Stomach (tissue), 9 donors: ENCODE measurements around the gene P2RX1. TPM values are rescaled to one million over a fixed set of nuclear protein-coding genes. Genes with fewer than 3 reads are reported as not detected.
"Not testable (repeated sequence)": the region's sequence is repeated elsewhere in the genome, so short reads cannot be mapped to it uniquely, and the experiment has no call there.

Experiments
- DNase-seq, 2 donors: peaks; one replicate each; pipeline versions ENCODE4 v3.0.0 to v3.0.0-alpha.2; 2013 to 2019
- H3K27ac ChIP-seq, 5 donors: fragments of 200-600 bp in 4 of 5; sonication (generic) in 4 of 5; one replicate each; pipeline ENCODE4 v1.5.1; 2013 to 2019; ENCODE audit warnings: mild to moderate bottlenecking in 1 of 5, moderate library complexity in 1 of 5
- H3K27me3 ChIP-seq, 3 donors: fragments of 200-600 bp; sonication (generic); one replicate each; pipeline ENCODE4 v1.5.1; 2017 to 2019; ENCODE audit warnings: mixed run types in 1 of 3
- H3K36me3 ChIP-seq, 4 donors: fragments of 200-600 bp; sonication (generic); 1 replicate in 3 of 4; 2 replicates in 1 of 4; pipeline ENCODE4 v1.5.1; 2016 to 2019
- H3K4me1 ChIP-seq, 4 donors: fragments of 200-600 bp; sonication (generic); one replicate each; pipeline ENCODE4 v1.5.1; 2016 to 2019
- H3K4me3 ChIP-seq, 4 donors: fragments of 200-600 bp; sonication (generic) in 3 of 4; one replicate each; pipeline ENCODE4 v1.5.1; 2016 to 2019; ENCODE audit warnings: mild to moderate bottlenecking in 1 of 4
- H3K9me3 ChIP-seq, 4 donors: fragments of 200-600 bp; sonication (generic); one replicate each; pipeline ENCODE4 v1.5.1; 2016 to 2019
- EP300 ChIP-seq: sonication (generic); formaldehyde crosslinking; IDR thresholded peaks from one replicate; pipeline ENCODE4 v1.6.1; 2017; ENCODE audit warnings: antibody characterized with exemption
- POLR2A ChIP-seq, 4 donors: fragments of 450-650 bp; IDR thresholded peaks; one replicate each; pipeline ENCODE4 v1.6.1; 2016; ENCODE audit warnings: antibody characterized with exemption in 4 of 4, control low read depth in 2 of 4, mild to moderate bottlenecking in 1 of 4, moderate library complexity in 1 of 4
- POLR2AphosphoS5 ChIP-seq, 3 donors: sonication (generic); formaldehyde crosslinking; IDR thresholded peaks; one replicate each; pipeline ENCODE4 v1.6.1; 2016; ENCODE audit warnings: antibody characterized with exemption in 3 of 3
- WGBS, 5 donors: extraction: QIAGEN DNeasy Blood & Tissue Kit in 3 of 5; methylation state at CpG; one replicate each; pipeline versions ENCODE4 v1.1.5 to v1.1.7; 2013 to 2018; 5-methylcytosine and 5-hydroxymethylcytosine counted together
- intact Hi-C: fragments of 100-400 bp; cut with DNase I; formaldehyde crosslinking; loops from one replicate; pipeline ENCODE4 v1.15.1; 2023; ENCODE audit warnings: low total_unique reads
- polyA plus RNA-seq, 3 donors: library from polyadenylated mRNA; stranded (reverse); fragments of 200-250 nt; gene quantifications; one replicate each; pipeline ENCODE4 v1.2.3, GENCODE V29; 2013
- total RNA-seq, 5 donors: library from RNA; depleted of rRNA; stranded (reverse); fragments of >200 nt; gene quantifications; one replicate each; pipeline versions ENCODE4 v1.1.0 to v1.2.3, GENCODE V29; 2014 to 2016
- TF ChIP-seq, protein P1 (sequence below), 7 experiments: fragments of 450-650 bp in 4 of 7; fragments of 200-600 bp in 3 of 7; sonication (generic) in 3 of 7; IDR thresholded peaks; one replicate each; pipeline ENCODE4 v1.5.1; 2016 to 2019; ENCODE audit warnings: antibody characterized with exemption in 7 of 7, control low read depth in 2 of 7, mild to moderate bottlenecking in 1 of 7
- donor health status: healthy with polysubstance abuse.
- donor health status: Bipolar disorder and iron deficiency.
- donor health status: healthy.

The P2RX1 gene
- total and polyA plus RNA-seq, 8 donors, result 0.75 to 13.4 (median 3.0) TPM

DNA sequence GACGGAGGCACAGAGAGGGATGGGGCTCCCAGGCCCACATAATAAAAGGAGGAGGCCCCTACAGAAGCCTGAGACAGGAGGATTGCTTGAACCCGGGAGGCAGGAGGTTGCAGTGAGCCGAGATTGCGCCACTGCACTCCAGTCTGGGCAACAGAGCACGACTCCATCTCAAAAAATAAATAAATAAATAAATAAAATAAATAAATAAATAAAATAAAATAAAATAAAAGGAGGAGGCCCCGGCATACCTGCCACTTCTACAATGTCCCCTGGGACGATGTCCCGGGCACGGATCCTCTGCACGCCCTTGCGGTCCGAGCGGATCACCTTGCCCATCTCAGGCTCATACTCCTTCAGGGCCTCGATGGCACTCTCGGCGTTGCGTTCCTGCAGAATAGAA, 34.7 kb upstream of the P2RX1 start:
- no peak for TF ChIP-seq POLR2A (IDR thresholded peaks at IDR 0.05)
- TF ChIP-seq POLR2AphosphoS5 (IDR thresholded peaks at IDR 0.05), result no peak
- TF ChIP-seq, protein P1, sequence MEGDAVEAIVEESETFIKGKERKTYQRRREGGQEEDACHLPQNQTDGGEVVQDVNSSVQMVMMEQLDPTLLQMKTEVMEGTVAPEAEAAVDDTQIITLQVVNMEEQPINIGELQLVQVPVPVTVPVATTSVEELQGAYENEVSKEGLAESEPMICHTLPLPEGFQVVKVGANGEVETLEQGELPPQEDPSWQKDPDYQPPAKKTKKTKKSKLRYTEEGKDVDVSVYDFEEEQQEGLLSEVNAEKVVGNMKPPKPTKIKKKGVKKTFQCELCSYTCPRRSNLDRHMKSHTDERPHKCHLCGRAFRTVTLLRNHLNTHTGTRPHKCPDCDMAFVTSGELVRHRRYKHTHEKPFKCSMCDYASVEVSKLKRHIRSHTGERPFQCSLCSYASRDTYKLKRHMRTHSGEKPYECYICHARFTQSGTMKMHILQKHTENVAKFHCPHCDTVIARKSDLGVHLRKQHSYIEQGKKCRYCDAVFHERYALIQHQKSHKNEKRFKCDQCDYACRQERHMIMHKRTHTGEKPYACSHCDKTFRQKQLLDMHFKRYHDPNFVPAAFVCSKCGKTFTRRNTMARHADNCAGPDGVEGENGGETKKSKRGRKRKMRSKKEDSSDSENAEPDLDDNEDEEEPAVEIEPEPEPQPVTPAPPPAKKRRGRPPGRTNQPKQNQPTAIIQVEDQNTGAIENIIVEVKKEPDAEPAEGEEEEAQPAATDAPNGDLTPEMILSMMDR (IDR thresholded peaks at IDR 0.05), result no peak
- TF ChIP-seq EP300, result no peak
- no peak for DNase-seq
- H3K27me3 ChIP-seq, result no peaks in the 10 kb centered on the region

DNA sequence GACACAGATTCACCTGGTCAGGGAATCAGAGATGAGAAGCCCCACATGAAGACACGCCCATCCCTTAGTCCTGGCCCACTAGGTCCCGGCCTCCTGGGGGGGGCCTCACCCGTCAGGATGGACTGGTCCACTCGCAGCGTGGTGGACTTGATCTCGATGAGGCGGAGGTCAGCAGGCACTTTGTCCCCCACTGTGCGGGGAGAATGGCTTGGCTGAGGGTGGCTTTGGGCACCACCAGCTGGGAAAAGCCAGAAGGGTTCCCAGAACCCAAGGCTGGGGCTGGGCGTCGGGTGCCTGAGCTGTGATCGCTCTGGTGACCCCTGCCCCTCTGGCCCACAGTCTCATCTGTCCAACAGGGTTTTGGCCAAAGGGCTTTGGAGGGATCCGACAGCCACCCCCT, 34.3 kb upstream of the P2RX1 start:
- intact Hi-C loops, result no loop called here
- Histone ChIP-seq H3K27ac (no peak overlapping the region), H3K36me3 (peaks cover 14 to 76% (median 56%) of the 10 kb centered on the region in 4 donors), H3K4me3 (no peak overlapping the region), H3K4me1 (peaks cover 0 to 5% (median 2%) of the 10 kb centered on the region in 4 donors), H3K27me3 (no peaks in the 10 kb centered on the region), H3K9me3 (no peaks in the 10 kb centered on the region)
- TF ChIP-seq POLR2AphosphoS5 (IDR thresholded peaks at IDR 0.05) (no peak), POLR2A (IDR thresholded peaks at IDR 0.05) (no peak), EP300 (no peak)
- TF ChIP-seq, protein P1 (IDR thresholded peaks at IDR 0.05), result no peak
- 88 to 93% (median 92%) methylated on average over 12 of the region's 12 CpGs for WGBS, 5 donors
- no peak for DNase-seq

More for the DNA sequence above, 34.7 kb upstream of the P2RX1 start:
- H3K4me3 ChIP-seq, result no peak overlapping the region
- 94 to 97% (median 96%) methylated on average over 17 of the region's 17 CpGs for WGBS, 5 donors
- H3K36me3 ChIP-seq, result peaks cover 14 to 73% (median 54%) of the 10 kb centered on the region in 4 donors
- H3K4me1 ChIP-seq, result peaks cover 0 to 6% (median 2%) of the 10 kb centered on the region in 4 donors
- H3K9me3 ChIP-seq, result no peaks in the 10 kb centered on the region
- intact Hi-C loops, result no loop called here
- no peak overlapping the region for H3K27ac ChIP-seq

DNA sequence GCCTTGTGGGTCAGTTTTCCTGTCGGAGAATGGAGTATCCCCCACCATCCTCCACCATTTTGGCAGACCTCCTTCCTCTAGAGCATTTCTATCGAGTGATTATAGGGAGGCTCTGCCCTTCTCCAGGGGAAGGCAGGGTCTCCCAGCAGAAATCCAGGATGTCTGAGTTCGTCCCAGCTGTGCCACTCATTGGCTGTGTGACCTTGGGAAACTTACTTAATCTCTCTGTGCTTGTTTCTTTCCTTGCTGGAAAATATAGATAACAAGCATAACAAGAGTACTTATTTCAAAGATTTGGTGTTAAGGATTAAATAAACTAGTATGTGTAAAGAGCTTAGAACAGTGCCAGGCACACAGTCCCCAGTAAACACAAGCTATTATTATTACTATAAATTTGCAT, 33.2 kb upstream of the P2RX1 start:
- H3K36me3 ChIP-seq, result peaks cover 14 to 88% (median 65%) of the 10 kb centered on the region in 4 donors
- DNase-seq, result no peak
- no peaks in the 10 kb centered on the region for H3K27me3 ChIP-seq
- TF ChIP-seq, protein P1 (IDR thresholded peaks at IDR 0.05), result no peak
- TF ChIP-seq EP300 (no peak), POLR2A (IDR thresholded peaks at IDR 0.05) (no peak), POLR2AphosphoS5 (IDR thresholded peaks at IDR 0.05) (no peak)
- no peak overlapping the region for H3K4me3 ChIP-seq
- WGBS, 5 donors, result 61 to 97% (median 92%) methylated on average over 3 of the region's 3 CpGs
- no peak overlapping the region for H3K27ac ChIP-seq
- H3K9me3 ChIP-seq, result no peaks in the 10 kb centered on the region
- peaks cover 6 to 12% (median 9%) of the 10 kb centered on the region in 4 donors for H3K4me1 ChIP-seq
- intact Hi-C loops, result no loop called here

DNA sequence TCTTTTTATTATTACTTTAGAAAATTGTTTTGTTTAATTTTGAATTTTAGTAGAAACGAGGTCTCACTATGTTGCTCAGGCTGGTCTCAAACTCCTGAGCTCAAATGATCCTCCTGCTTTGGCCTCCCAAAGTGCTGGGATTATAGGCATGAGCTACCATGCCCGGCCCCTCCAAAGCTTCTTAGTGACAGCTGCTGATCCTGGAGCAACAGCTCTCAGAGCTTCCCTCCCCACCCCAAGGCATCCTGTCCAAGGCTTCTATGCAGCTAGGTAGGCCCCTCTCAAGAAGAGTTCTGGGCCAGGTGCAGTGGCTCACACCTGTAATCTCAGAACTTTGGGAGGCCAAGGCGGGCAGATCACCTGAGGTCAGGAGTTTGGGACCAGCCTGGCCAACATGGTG, 32.3 kb upstream of the P2RX1 start:
- H3K27ac ChIP-seq, H3K4me3 ChIP-seq, DNase-seq, H3K9me3 ChIP-seq, intact Hi-C loops, H3K27me3 ChIP-seq: not testable (repeated sequence)
- H3K36me3 ChIP-seq, result peaks cover 14 to 90% (median 69%) of the 10 kb centered on the region in 4 donors
- WGBS, 5 donors, result 91 to 97% (median 92%) methylated on average over 3 of the region's 3 CpGs
- peaks cover 6 to 18% (median 13%) of the 10 kb centered on the region in 4 donors for H3K4me1 ChIP-seq

DNA sequence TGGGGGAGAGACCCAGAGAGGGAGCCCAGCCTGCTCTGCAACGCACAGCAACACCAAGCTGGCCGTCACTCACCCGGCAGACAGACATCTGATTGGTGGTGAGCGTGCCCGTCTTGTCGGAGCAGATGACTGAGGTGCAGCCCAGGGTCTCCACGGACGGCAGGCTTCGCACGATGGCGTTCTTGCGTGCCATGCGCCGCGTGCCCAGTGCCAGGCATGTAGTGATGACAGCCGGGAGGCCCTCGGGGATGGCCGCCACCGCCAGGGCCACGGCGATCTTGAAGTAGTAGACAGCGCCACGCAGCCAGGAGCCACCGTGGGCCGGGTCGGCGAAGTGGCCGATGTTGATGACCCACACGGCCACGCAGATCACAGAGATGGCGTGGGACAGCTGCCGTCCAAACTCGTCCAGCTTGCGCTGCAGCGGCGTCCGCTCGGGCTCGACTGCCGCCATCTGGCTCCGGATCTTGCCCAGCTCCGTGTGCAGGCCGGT, 31.1 kb upstream of the P2RX1 start:
- no peak overlapping the region for H3K4me3 ChIP-seq
- no peak overlapping the region for H3K27ac ChIP-seq
- H3K36me3 ChIP-seq, result peaks cover 14 to 91% (median 76%) of the 10 kb centered on the region in 4 donors
- WGBS, 5 donors, result 94 to 96% (median 95%) methylated on average over 40 to 43 of the region's 43 CpGs
- H3K9me3 ChIP-seq, result no peaks in the 10 kb centered on the region
- intact Hi-C loops, result no loop called here
- H3K27me3 ChIP-seq, result no peaks in the 10 kb centered on the region
- H3K4me1 ChIP-seq, result peaks cover 6 to 18% (median 13%) of the 10 kb centered on the region in 4 donors
- DNase-seq, result no peak
- TF ChIP-seq, protein P1 (IDR thresholded peaks at IDR 0.05), result no peak
- TF ChIP-seq EP300 (no peak), POLR2AphosphoS5 (IDR thresholded peaks at IDR 0.05) (no peak), POLR2A (IDR thresholded peaks at IDR 0.05) (no peak)
